GM12865 (cell line): ENCODE data around the gene KIFC3.
A peak's percentile ranks its signal among the peaks of the same experiment; 100 is the strongest.

Experiments used
- DNase-seq: peaks from one replicate; pipeline ENCODE4 v3.0.0; 2010; ENCODE audit warnings: low read depth
- H3K4me3 ChIP-seq: 2 replicates; pipeline ENCODE4 v1.5.1; 2011; ENCODE audit warnings: mild to moderate bottlenecking, low read depth, low read length, control low read depth
- TF ChIP-seq, protein P1 (sequence below): IDR thresholded peaks from 2 replicates; pipeline ENCODE4 v1.5.1; 2011; ENCODE audit warnings: low read length, control low read depth, low read depth, inconsistent platforms; ENCODE audit not compliant: insufficient read depth; ENCODE audit errors: missing control alignments

Gene KIFC3

DNA sequence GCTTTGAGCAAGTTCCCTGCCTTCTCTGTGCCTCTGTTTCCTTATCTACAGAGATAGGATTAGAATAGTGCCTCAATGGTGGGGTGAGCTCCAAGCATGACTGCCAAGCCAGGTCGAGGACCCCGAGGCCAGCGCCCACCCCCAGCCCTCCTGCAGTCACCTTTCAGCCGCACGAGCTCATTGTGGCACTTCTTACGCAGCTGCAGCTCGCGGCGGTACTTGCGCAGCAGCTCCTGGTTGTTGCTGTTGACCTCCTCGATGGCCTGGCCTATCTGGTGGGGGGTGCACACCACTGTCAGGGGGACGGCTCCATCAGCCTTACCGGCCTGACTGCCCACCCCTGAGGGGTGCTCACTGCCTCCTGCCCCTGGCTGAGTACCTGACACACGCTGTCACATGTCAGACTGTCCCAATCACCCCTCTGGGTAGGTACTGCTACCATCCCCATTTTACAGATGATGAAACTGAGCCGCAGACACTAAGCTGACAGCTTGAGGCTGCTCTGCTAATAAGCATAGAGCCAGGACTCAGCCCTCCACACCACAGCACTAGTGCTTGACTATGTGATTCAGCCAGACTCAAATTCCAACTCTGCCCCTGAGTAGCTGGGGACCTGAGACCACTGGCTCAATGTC, 35.5 kb downstream of the KIFC3 start:
- no peak for DNase-seq

DNA sequence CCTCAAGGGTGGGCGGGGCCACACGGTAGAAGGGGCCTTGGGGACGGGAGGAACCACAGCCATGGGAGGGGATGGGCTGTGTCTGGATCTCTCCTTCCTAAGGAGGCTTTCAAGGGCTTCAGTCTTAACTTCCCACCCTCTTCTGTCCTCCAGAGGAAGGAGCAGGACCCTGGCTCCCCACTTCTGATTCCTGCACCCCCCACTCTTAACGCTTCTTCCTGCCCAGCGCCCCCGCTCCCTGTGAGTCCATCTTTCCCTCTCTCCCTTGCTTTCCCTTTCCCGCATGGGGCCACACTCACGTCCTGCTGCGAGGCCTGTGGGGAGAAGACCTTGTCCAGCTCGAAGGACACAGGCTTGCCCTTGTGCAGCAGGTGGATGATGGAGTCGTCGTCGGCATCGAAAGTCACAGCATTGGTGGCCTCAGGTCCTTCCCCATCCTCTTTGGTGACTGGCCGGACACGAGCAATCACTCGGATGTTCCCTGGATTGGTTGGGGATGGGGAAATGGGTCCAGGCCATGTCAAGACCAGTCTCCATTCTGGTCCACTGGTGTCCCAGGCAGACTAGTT, 37.0 kb downstream of the KIFC3 start:
- no peak for DNase-seq
- TF ChIP-seq, protein P1, sequence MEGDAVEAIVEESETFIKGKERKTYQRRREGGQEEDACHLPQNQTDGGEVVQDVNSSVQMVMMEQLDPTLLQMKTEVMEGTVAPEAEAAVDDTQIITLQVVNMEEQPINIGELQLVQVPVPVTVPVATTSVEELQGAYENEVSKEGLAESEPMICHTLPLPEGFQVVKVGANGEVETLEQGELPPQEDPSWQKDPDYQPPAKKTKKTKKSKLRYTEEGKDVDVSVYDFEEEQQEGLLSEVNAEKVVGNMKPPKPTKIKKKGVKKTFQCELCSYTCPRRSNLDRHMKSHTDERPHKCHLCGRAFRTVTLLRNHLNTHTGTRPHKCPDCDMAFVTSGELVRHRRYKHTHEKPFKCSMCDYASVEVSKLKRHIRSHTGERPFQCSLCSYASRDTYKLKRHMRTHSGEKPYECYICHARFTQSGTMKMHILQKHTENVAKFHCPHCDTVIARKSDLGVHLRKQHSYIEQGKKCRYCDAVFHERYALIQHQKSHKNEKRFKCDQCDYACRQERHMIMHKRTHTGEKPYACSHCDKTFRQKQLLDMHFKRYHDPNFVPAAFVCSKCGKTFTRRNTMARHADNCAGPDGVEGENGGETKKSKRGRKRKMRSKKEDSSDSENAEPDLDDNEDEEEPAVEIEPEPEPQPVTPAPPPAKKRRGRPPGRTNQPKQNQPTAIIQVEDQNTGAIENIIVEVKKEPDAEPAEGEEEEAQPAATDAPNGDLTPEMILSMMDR = no peak
- no peak overlapping the region for H3K4me3 ChIP-seq

More for the DNA sequence above, 35.5 kb downstream of the KIFC3 start:
- TF ChIP-seq, protein P1 = no peak
- no peak overlapping the region for H3K4me3 ChIP-seq

DNA sequence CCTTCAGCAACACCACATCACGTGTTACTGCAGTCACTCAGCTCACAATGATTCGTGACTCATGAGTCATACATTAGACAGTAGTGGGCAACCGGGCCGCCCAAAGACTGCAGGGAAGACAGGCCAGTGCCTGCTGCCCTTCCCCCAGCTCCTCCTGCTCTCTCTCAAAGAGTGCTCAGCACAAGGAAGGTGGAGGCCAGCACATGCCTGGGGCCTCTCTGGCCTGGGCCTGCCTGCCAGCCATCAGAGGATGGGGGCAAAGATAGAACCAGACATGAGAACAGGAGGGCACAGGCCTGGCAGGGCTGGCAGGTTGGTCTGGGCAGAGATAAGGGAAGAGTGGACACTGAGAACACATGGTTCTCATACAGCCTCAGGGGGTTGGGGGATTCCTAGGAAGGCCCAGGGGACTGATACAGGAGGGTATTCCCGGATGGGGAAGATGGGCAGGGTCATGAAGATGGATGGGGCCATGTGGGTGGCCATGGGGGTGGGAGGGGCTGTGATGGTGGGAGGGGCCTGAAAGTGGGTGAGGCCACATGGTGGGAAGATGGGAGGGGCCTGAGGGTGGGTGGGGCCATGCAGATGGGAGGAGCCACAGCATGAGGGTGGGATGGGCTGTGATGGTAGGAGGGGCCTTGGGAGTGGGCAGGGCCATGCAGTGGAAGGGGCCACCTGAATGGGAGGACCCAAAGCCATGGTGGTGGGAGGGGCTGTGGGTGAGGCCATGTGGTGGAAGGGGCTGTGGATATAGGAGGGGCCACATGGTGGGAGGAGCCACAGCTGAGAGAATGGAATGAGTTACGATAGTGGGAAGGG, 37.7 kb downstream of the KIFC3 start:
- TF ChIP-seq, protein P1 = no peak
- DNase-seq = peak; percentile 69
- no peak overlapping the region for H3K4me3 ChIP-seq

DNA sequence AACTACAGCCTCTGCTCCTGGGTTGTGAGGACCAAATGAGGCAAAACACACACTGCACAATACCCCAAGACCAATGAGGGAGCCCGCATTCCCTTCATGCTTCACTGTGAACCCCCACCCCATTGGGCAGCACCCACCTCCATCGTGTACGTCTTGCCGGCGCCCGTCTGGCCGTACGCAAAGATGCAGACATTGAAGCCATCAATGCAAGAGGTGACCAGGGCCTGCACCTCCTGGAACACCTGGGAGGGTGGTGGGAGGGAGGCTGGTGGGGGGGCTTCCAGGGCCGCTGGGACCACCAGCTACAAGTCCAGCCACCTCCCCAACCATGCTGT, 38.3 kb downstream of the KIFC3 start:
- H3K4me3 ChIP-seq = no peak overlapping the region
- DNase-seq = no peak
- TF ChIP-seq, protein P1 = no peak

DNA sequence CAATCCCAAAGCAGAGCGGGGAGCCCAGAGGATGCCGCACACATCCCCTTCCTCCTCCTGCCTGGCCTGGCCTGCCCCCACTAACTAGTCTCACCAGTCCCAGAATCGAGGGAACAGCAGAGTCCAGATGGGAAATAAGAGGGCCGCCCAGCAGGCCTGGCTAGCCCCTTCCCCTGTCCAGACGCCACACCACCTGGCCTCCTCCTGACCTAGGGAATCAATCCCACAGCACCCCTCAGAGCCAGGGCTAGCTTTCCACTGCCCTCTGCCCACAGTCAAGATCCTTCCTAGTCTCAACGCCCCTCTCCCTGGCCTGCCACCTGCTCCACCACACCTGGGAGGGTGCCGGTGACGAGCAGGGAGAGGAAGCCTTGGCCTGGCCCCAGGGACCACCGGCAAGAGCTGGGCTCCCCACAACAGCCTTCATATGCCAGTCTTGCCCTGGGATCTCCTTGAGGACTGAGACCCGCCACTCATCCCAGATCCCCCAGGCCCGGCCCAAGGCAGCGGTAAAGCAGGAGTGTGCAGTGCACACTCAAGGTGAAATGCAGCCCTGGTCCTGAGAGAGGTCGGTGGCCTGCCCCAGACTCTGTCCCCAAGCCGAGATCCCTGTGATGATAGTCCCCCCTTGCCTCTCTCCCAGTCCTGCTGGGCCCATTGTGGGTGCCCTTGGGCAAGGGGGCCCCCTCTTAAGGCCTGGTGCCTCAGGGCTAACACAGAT, 38.8 kb downstream of the KIFC3 start:
- H3K4me3 ChIP-seq = no peak overlapping the region
- TF ChIP-seq, protein P1 = no peak
- no peak for DNase-seq

DNA sequence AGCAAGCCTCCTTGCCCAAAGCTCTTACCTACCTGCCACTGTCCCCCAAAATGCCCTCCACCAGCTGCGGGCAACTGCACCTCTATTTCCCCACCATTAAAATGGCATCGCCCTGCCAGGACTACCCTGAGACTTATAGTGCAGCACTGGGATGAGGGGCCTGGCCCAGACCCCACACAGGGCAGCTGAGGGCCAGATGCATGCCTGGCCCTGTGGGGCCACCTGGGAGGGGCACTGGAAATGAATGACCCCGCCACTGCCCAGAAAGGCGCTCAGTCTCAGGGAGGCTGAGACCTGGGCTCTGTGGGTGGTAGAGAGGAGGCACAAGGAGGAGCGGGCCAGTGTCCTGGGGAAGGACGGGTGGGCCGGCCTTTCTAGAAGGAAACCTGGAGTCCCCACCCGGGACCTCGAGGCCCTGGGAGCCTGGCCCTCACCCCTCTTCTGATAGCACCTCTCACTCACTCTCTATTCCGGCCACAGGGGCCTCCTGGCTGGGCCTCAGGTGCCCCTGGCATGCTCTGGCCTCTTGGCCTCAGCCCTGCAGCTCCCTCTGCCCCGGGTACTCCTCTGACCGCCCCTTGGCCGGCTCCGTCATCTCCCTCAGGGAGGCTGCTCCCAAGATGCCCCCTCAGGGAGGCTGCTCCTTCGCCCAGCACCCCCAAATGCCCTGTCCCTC, 39.8 kb downstream of the KIFC3 start:
- DNase-seq = no peak
- H3K4me3 ChIP-seq = no peak overlapping the region
- TF ChIP-seq, protein P1 = no peak
